Fibroblast of lung (primary cell): ENCODE measurements around the gene PRMT3.

Experiments used
- CTCF ChIP-seq, 2 donors: IDR thresholded peaks in 1 of 2; conservative IDR thresholded peaks in 1 of 2; 1 replicate in 1 of 2; 2 replicates in 1 of 2; pipeline ENCODE4 v1.5.1; 2011 to 2012; ENCODE audit warnings: low read length in 2 of 2, control low read depth in 1 of 2, inconsistent platforms in 1 of 2, low read depth in 1 of 2, mild to moderate bottlenecking in 1 of 2
- EZH2 ChIP-seq: IDR thresholded peaks from 2 replicates; pipeline ENCODE4 v1.5.1; 2012; ENCODE audit warnings: low read length, control low read depth, mild to moderate bottlenecking; ENCODE audit errors: missing control alignments

GRCh38 chr11:20470348-20470747 lies 82.8 kb downstream of the PRMT3 start:
- no peak for TF ChIP-seq CTCF (conservative IDR thresholded peaks at IDR 0.05 in 1 of 2, IDR thresholded peaks at IDR 0.05 in 1 of 2; ENCODE audit: low read depth in 1 of 2, low read length in 2 of 2)
- no peak for TF ChIP-seq EZH2
